ENCODE data around the gene YTHDF1.

Gene YTHDF1

DNA sequence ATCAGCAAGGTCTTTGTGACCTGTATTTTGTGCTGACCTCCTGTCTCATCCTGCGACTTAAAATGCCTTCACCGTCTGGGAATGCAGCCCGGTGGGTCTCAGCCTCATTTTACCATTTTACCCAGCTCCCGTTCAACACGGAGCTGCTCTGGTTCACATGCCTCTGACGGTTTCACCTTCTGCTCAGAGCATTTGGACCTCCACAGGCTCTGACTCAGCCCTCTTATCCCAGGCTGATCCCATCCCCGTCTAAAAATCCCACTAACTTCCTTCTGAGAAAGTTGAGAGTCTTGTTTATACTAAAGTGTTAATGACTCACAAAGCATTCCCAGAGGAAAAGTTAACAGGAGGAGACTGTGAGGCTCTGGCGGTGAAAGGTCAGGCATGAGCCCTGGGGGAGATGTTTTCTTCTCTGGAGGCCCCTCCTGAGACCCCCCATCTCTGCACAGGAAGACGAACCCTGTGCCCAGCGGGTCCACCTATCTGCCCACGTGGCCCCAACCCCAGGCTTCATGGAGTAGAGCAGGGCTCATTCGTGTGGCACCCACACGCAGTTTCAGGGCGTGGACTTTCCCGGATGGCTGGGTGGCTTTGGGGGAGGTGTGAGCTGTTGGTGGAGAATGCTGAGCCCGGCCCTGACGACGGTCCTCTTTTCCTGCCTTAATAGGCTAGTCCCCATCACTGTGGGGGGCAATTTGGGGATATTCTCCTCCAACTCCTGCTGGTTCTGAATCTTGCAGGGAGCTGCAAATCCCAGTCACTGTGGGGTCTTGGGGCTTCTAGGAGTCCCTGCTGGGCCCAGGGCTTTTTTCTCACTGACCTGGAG, 16.5 kb upstream of the YTHDF1 start (continued):
- TF ChIP-seq KLF9 (tag by site-specific recombination; IDR thresholded peaks at IDR 0.05; ENCODE audit: low read depth) (no peak), SCRT2 (tag by site-specific recombination; IDR thresholded peaks at IDR 0.05) (no peak), MZF1 (tag by site-specific recombination; IDR thresholded peaks at IDR 0.05; ENCODE audit: borderline replicate concordance) (no peak), ZSCAN4 (tag by site-specific recombination; IDR thresholded peaks at IDR 0.05) (no peak), ZNF660 (tag by site-specific recombination; IDR thresholded peaks at IDR 0.05) (no peak), ZNF501 (tag by site-specific recombination; IDR thresholded peaks at IDR 0.05) (no peak), ZNF266 (tag by site-specific recombination; IDR thresholded peaks at IDR 0.05; ENCODE audit: low read depth) (no peak), SP7 (tag by site-specific recombination; IDR thresholded peaks at IDR 0.05) (0 out of 2 replicates have a peak, but pooled peaks have one; percentile 50), ZNF341 (tag by site-specific recombination; IDR thresholded peaks at IDR 0.05; ENCODE audit: low read depth) (no peak), ZBTB10 (tag by site-specific recombination; IDR thresholded peaks at IDR 0.05) (no peak), ZSCAN16 (tag by site-specific recombination; IDR thresholded peaks at IDR 0.05) (no peak), GFI1B (tag by site-specific recombination; IDR thresholded peaks at IDR 0.05) (no peak), ZNF214 (tag by site-specific recombination; IDR thresholded peaks at IDR 0.05; ENCODE audit: borderline replicate concordance) (no peak), ZNF10 (tag by site-specific recombination; IDR thresholded peaks at IDR 0.05) (no peak), ZNF776 (tag by site-specific recombination; IDR thresholded peaks at IDR 0.05; ENCODE audit: borderline replicate concordance) (no peak), ZBTB8A (tag by site-specific recombination; IDR thresholded peaks at IDR 0.05) (no peak), ZNF391 (tag by site-specific recombination; IDR thresholded peaks at IDR 0.05; ENCODE audit: borderline replicate concordance, low read depth) (no peak), SETDB1 (IDR thresholded peaks at IDR 0.05; ENCODE audit: insufficient read length, low read length) (no peak), ZNF785 (tag by site-specific recombination; IDR thresholded peaks at IDR 0.05) (no peak), ZNF558 (tag by site-specific recombination; IDR thresholded peaks at IDR 0.05) (no peak), ZNF366 (tag by site-specific recombination; conservative IDR thresholded peaks at IDR 0.05) (no peak)
- TF ChIP-seq, protein P1, sequence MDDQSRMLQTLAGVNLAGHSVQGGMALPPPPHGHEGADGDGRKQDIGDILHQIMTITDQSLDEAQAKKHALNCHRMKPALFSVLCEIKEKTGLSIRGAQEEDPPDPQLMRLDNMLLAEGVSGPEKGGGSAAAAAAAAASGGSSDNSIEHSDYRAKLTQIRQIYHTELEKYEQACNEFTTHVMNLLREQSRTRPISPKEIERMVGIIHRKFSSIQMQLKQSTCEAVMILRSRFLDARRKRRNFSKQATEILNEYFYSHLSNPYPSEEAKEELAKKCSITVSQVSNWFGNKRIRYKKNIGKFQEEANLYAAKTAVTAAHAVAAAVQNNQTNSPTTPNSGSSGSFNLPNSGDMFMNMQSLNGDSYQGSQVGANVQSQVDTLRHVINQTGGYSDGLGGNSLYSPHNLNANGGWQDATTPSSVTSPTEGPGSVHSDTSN (CRISPR knock-in tag; IDR thresholded peaks at IDR 0.05) = no peak

- POLR2A ChIA-PET = no interaction called here
- H3K4me3 ChIP-seq (ENCODE audit: low read depth, low read length) = no peak overlapping the region
- no peak overlapping the region for H3K27ac ChIP-seq (ENCODE audit: extremely low read depth, low read depth, low read length)
- H3K9me3 ChIP-seq (ENCODE audit: control insufficient read depth, insufficient read depth, low read depth, low read length) = no peaks in the 10 kb centered on the region
- no peaks in the 10 kb centered on the region for H3K36me3 ChIP-seq (ENCODE audit: control insufficient read depth in 2 of 2, insufficient read depth in 1 of 2, low read length in 2 of 2)
- H3K4me1 ChIP-seq (ENCODE audit: control insufficient read depth, insufficient read depth, low read length) = no peaks in the 10 kb centered on the region
- TF ChIP-seq BCL6B (tag by site-specific recombination; IDR thresholded peaks at IDR 0.05) = no peak
- peak; percentile 51; the same call in 1 of the 2 replicates for TF ChIP-seq ZNF600 (tag by site-specific recombination; IDR thresholded peaks at IDR 0.05)
- peak; percentile 42 for TF ChIP-seq KLF9 (tag by site-specific recombination; IDR thresholded peaks at IDR 0.05; ENCODE audit: low read depth)
- TF ChIP-seq CTCF (tag by site-specific recombination; IDR thresholded peaks at IDR 0.05) = peak; percentile 69
- CTCF ChIA-PET = no interaction called here
Observed at GRCh38 chr20:63230800-63231268, 14.9 kb upstream of the YTHDF1 start.
